Measurements from ENCODE around the gene DAB2IP. TPM values are rescaled to one million over a fixed set of nuclear protein-coding genes. Genes with fewer than 3 reads are reported as not detected.

Gene DAB2IP
- total and polyA plus RNA-seq, 2 donors from 2014 or later: 33.8 to 105 TPM

GRCh38 chr9:121759996-121760395 lies 108.6 kb downstream of the DAB2IP start:
- FAIRE-seq (no peak), DNase-seq (no peak)
- Histone ChIP-seq H3K27me3 (ENCODE audit: control insufficient read depth, insufficient read depth, low read length) (no peaks in the 10 kb centered on the region), H3K4me3 (ENCODE audit: low read length in 3 of 3) (no peak overlapping the region), H3K9ac (ENCODE audit: low read length in 3 of 3) (no peak overlapping the region), H3K9me3 (ENCODE audit: control insufficient read depth in 2 of 3, insufficient read depth in 1 of 3, low read length in 3 of 3) (no peaks in the 10 kb centered on the region), H3K36me3 (ENCODE audit: control insufficient read depth in 2 of 3, insufficient read depth in 3 of 3, low read length in 3 of 3) (peaks cover 0 to 62% (median 26%) of the 10 kb centered on the region in 3 donors), H3K27ac (ENCODE audit: low read depth in 2 of 2, low read length in 2 of 2) (no peak overlapping the region), H3K4me1 (ENCODE audit: control insufficient read depth in 2 of 3, insufficient read depth in 2 of 3, low read depth in 1 of 3, low read length in 3 of 3) (peaks cover 0 to 21% (median 17%) of the 10 kb centered on the region in 3 donors)
- intact Hi-C loops (cut with DNase I): no loop called here
- no peak for TF ChIP-seq CTCF (IDR thresholded peaks at IDR 0.05; ENCODE audit: borderline replicate concordance, extremely low read depth, insufficient read depth)

GRCh38 chr9:121760571-121760970 lies 109.1 kb downstream of the DAB2IP start:
- Histone ChIP-seq H3K27ac (ENCODE audit: low read depth in 2 of 2, low read length in 2 of 2) (no peak overlapping the region), H3K9me3 (ENCODE audit: control insufficient read depth in 2 of 3, insufficient read depth in 1 of 3, low read length in 3 of 3) (no peaks in the 10 kb centered on the region), H3K4me1 (ENCODE audit: control insufficient read depth in 2 of 3, insufficient read depth in 2 of 3, low read depth in 1 of 3, low read length in 3 of 3) (peaks cover 0 to 22% (median 22%) of the 10 kb centered on the region in 3 donors), H3K27me3 (ENCODE audit: control insufficient read depth, insufficient read depth, low read length) (no peaks in the 10 kb centered on the region), H3K36me3 (ENCODE audit: control insufficient read depth in 2 of 3, insufficient read depth in 3 of 3, low read length in 3 of 3) (peaks cover 0 to 62% (median 26%) of the 10 kb centered on the region in 3 donors), H3K4me3 (ENCODE audit: low read length in 3 of 3) (no peak overlapping the region), H3K9ac (ENCODE audit: low read length in 3 of 3) (no peak overlapping the region)
- TF ChIP-seq CTCF (IDR thresholded peaks at IDR 0.05; ENCODE audit: borderline replicate concordance, extremely low read depth, insufficient read depth): no peak
- intact Hi-C loops (cut with DNase I): no loop called here
- no peak for FAIRE-seq
- DNase-seq: no peak

- peaks cover 0 to 19% (median 16%) of the 10 kb centered on the region in 3 donors for H3K4me1 ChIP-seq (ENCODE audit: control insufficient read depth in 2 of 3, insufficient read depth in 2 of 3, low read depth in 1 of 3, low read length in 3 of 3)
- TF ChIP-seq CTCF (IDR thresholded peaks at IDR 0.05; ENCODE audit: borderline replicate concordance, extremely low read depth, insufficient read depth): no peak
- H3K9ac ChIP-seq (ENCODE audit: low read length in 3 of 3): no peak overlapping the region
- H3K27me3 ChIP-seq (ENCODE audit: control insufficient read depth, insufficient read depth, low read length): no peaks in the 10 kb centered on the region
- FAIRE-seq (no peak), DNase-seq (peak in 1 of 5 donors; percentile 43)
- no peak overlapping the region for H3K4me3 ChIP-seq (ENCODE audit: low read length in 3 of 3)
- H3K36me3 ChIP-seq (ENCODE audit: control insufficient read depth in 2 of 3, insufficient read depth in 3 of 3, low read length in 3 of 3): peaks cover 0 to 73% (median 37%) of the 10 kb centered on the region in 3 donors
- H3K9me3 ChIP-seq (ENCODE audit: control insufficient read depth in 2 of 3, insufficient read depth in 1 of 3, low read length in 3 of 3): no peaks in the 10 kb centered on the region
- no peak overlapping the region for H3K27ac ChIP-seq (ENCODE audit: low read depth in 2 of 2, low read length in 2 of 2)
- intact Hi-C loops (cut with DNase I): no loop called here
These were observed 111.7 kb downstream of the DAB2IP start for GRCh38 chr9:121763131-121763530.

All from kidney (tissue), 14 donors.